CD4-positive, alpha-beta T cell (primary cell): ENCODE results near the gene CPLX3. TPM values are rescaled to one million over a fixed set of nuclear protein-coding genes. Genes with fewer than 3 reads are reported as not detected.
A peak's percentile ranks its signal among the peaks of the same experiment; 100 is the strongest.

ENCODE experiments used
- ATAC-seq: fragments of 200-7000 bp; cut with Tn5 transposase; one replicate; pipeline ENCODE4 v1.10.0; 2022; ENCODE audit warnings: mild to moderate bottlenecking; ENCODE audit not compliant: poor library complexity
- CTCF ChIA-PET: fragments of 350-600 bp; sonication (Branson Sonifier 250); formaldehyde crosslinking; loops from one replicate; lab custom pipeline; 2021; ENCODE audit warnings: antibody characterized with exemption, inconsistent platforms; lab: Charles Lee
- POLR2A ChIA-PET: fragments of 350-600 bp; sonication (Branson Sonifier 250); formaldehyde crosslinking; loops from one replicate; lab custom pipeline; 2021; ENCODE audit warnings: antibody characterized with exemption, inconsistent platforms; lab: Charles Lee
- DNase-seq, 14 experiments: peaks; one replicate each; pipeline ENCODE4 v3.0.0-alpha.2; 2013 to 2020; ENCODE audit warnings: mixed read lengths in 2 of 14
- H3K27ac ChIP-seq, 2 donors: one replicate each; pipeline versions ENCODE4 v1.5.1 to v1.7.0; 2013; ENCODE audit warnings: low read length in 2 of 2, low read depth in 1 of 2, mild to moderate bottlenecking in 1 of 2
- H3K27me3 ChIP-seq, 2 experiments: 1 replicate in 1 of 2; 2 replicates in 1 of 2; pipeline versions ENCODE4 v1.6.1 to v1.7.0; 2013; ENCODE audit warnings: low read length in 2 of 2, control low read depth in 1 of 2, mild to moderate bottlenecking in 1 of 2, moderate library complexity in 1 of 2; ENCODE audit not compliant: insufficient read depth in 2 of 2, control insufficient read depth in 1 of 2
- H3K36me3 ChIP-seq: one replicate; pipeline ENCODE4 v1.6.1; 2013; ENCODE audit warnings: low read length, control low read depth; ENCODE audit not compliant: insufficient read depth
- H3K4me1 ChIP-seq: one replicate; pipeline ENCODE4 v1.6.1; 2013; ENCODE audit warnings: low read length, control low read depth; ENCODE audit not compliant: insufficient read depth
- H3K4me3 ChIP-seq: one replicate; pipeline ENCODE4 v1.5.1; 2013; ENCODE audit warnings: mild to moderate bottlenecking, low read length, moderate library complexity
- H3K9me3 ChIP-seq, 2 experiments: 1 replicate in 1 of 2; 2 replicates in 1 of 2; pipeline versions ENCODE4 v1.6.1 to v1.7.0; 2013; ENCODE audit warnings: low read length in 2 of 2, mild to moderate bottlenecking in 2 of 2, control low read depth in 1 of 2, moderate library complexity in 1 of 2; ENCODE audit not compliant: control insufficient read depth in 1 of 2, insufficient read depth in 1 of 2
- H3K27ac Mint-ChIP-seq: one replicate; pipeline ENCODE4 v1.8.0; 2020; ENCODE audit warnings: mixed read lengths
- H3K27me3 Mint-ChIP-seq: one replicate; pipeline ENCODE4 v1.8.0; 2021; ENCODE audit warnings: mixed read lengths
- H3K36me3 Mint-ChIP-seq: one replicate; pipeline ENCODE4 v1.8.0; 2021; ENCODE audit warnings: low read depth, mixed read lengths
- H3K4me1 Mint-ChIP-seq: one replicate; pipeline ENCODE4 v1.8.0; 2021; ENCODE audit warnings: low read depth, mixed read lengths
- H3K4me3 Mint-ChIP-seq: one replicate; pipeline ENCODE4 v1.8.0; 2020; ENCODE audit warnings: mild to moderate bottlenecking, mixed read lengths
- H3K9me3 Mint-ChIP-seq: one replicate; pipeline ENCODE4 v1.8.0; 2020; ENCODE audit warnings: mixed read lengths
- intact Hi-C, 2 experiments: fragments of 100-400 bp; cut with DNase I in 1 of 2; cut with micrococcal nuclease in 1 of 2; formaldehyde crosslinking; loops; one replicate each; pipeline versions ENCODE4 v1.15.1 to v1.9.0; 2023 to 2025; cut with DNase I, micrococcal nuclease
- total RNA-seq, 174 experiments: library from RNA in 2 of 174; stranded (reverse) in 2 of 174; gene quantifications; one replicate each; pipeline ENCODE4 v1.2.3 and lab custom pipeline; 2021 to 2026
- TF ChIP-seq, protein P1 (sequence below): fragments of 200-600 bp; IDR thresholded peaks from one replicate; pipeline ENCODE4 v1.8.0; 2022; ENCODE audit warnings: antibody characterized with exemption, mild to moderate bottlenecking

The CPLX3 gene
- total RNA-seq, 2 experiments from 2014 or later, result 0.16 to 0.53 TPM

DNA sequence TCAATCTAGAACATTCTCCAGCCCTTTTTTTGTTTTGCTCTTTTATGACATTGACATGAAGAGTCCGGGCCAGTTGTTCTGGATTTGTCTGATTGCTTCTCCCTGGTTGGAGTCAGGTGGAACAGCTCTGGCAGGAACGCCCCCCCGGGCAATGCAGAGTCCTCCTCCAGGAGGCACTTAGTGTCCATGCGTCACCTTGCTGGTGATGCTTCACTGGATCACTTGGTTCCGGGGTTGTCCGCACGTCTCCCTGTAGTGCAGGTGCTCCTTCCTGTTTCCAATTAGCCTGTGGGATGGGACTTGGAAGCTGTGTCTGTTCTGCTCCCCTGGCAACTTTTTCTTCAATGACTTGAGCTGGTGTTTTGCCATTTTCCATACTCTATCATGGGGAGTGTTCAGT lies 34.8 kb upstream of the CPLX3 start:
- TF ChIP-seq, protein P1, sequence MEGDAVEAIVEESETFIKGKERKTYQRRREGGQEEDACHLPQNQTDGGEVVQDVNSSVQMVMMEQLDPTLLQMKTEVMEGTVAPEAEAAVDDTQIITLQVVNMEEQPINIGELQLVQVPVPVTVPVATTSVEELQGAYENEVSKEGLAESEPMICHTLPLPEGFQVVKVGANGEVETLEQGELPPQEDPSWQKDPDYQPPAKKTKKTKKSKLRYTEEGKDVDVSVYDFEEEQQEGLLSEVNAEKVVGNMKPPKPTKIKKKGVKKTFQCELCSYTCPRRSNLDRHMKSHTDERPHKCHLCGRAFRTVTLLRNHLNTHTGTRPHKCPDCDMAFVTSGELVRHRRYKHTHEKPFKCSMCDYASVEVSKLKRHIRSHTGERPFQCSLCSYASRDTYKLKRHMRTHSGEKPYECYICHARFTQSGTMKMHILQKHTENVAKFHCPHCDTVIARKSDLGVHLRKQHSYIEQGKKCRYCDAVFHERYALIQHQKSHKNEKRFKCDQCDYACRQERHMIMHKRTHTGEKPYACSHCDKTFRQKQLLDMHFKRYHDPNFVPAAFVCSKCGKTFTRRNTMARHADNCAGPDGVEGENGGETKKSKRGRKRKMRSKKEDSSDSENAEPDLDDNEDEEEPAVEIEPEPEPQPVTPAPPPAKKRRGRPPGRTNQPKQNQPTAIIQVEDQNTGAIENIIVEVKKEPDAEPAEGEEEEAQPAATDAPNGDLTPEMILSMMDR, result no peak
- H3K4me3 ChIP-seq, result no peak overlapping the region

DNA sequence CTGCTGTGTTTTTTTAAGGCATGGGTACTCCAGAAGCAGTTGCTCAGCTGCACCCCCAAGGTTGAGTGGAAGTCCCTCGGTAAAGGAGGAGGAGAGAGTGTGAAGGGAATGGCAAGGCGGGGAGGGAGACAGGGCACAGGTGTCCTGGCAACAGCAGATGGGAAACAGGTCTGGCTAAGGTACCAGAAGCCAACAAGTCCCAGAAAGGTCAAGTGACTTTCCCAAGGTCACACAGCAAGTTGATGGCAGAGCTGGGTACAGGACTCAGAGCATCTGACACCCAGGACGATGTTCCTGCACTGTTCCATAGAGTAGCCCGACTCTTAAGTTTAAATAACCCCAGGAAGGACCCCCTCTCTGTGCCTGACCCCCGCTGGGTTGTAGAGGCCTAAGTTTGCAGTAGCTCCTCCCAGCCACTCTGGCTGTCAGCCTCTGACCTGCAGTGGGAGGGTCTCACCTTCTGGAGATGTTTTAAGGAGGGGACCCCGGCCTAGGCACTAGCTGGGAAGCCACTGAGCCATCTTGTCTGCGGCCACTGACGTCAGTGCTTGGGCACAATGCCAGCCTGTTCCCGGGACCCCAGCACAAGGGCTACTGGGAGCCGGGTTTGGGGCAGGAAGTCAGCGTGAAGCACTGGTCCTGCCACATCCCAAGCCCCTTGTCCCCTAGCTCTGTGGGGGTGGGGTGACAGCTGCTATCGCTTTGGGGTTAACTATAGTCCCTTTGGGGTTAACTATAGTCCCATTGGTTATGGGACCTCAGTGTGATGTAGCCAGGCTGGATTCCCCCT lies 34.0 kb upstream of the CPLX3 start:
- peak overlapping the region; percentile 28 for H3K4me3 ChIP-seq
- no peaks in the 10 kb centered on the region for H3K27me3 Mint-ChIP-seq
- peak overlapping the region; percentile 94 for H3K27ac Mint-ChIP-seq
- H3K9me3 Mint-ChIP-seq, result no peaks in the 10 kb centered on the region
- H3K4me1 Mint-ChIP-seq, result peaks cover 90% of the 10 kb centered on the region
- CTCF ChIA-PET, result interaction anchor here (0.5 to 14.8 kb wide), 7 partner anchors 12 to 195 kb away, joined by 3 to 353 read pairs (median 5); partner anchors contain the start of genes CSK and ULK3
- TF ChIP-seq, protein P1, result no peak
- ATAC-seq, result no peak
- H3K36me3 ChIP-seq, result peaks cover 56% of the 10 kb centered on the region
- POLR2A ChIA-PET, result interaction anchor here (1.0 to 33.5 kb wide), 6 partner anchors 13 to 177 kb away, joined by 3 to 925 read pairs (median 3); partner anchors contain the start of genes CLK3, CSK and ULK3
- H3K36me3 Mint-ChIP-seq, result peaks cover 49% of the 10 kb centered on the region
- peaks cover 96% of the 10 kb centered on the region for H3K4me1 ChIP-seq
- peak in 2 of 14 experiments; percentile 34 to 45 for DNase-seq
- peak overlapping the region; percentile 58 to 90 for H3K27ac ChIP-seq
- intact Hi-C loops, result loop anchor here (1.0 kb wide), 2 partner anchors 11 to 21 kb away; no protein-coding TSS in a partner anchor
- no peaks in the 10 kb centered on the region for H3K27me3 ChIP-seq
- peak overlapping the region; percentile 75 for H3K4me3 Mint-ChIP-seq
- H3K9me3 ChIP-seq, result no peaks in the 10 kb centered on the region

More for the DNA sequence above, 34.8 kb upstream of the CPLX3 start:
- H3K36me3 ChIP-seq, result peaks cover 56% of the 10 kb centered on the region
- ChIA-PET POLR2A (interaction anchor here (1.0 to 33.5 kb wide), 3 partner anchors 12 to 176 kb away, joined by 3 to 925 read pairs (median 3); partner anchors contain the start of genes CLK3 and CSK), CTCF (interaction anchor here (0.8 to 14.8 kb wide), 6 partner anchors 8 to 577 kb away, joined by 3 to 353 read pairs (median 6); partner anchors contain the start of genes CSK and MAN2C1)
- Mint-ChIP-seq H3K36me3 (peaks cover 44% of the 10 kb centered on the region), H3K27me3 (no peaks in the 10 kb centered on the region), H3K4me3 (peak overlapping the region; percentile 75), H3K4me1 (peaks cover 94% of the 10 kb centered on the region), H3K27ac (peak overlapping the region; percentile 94), H3K9me3 (no peaks in the 10 kb centered on the region)
- peak overlapping the region; percentile 58 to 90 for H3K27ac ChIP-seq
- ATAC-seq (no peak), DNase-seq (peak in 1 of 14 experiments; percentile 1)
- no peaks in the 10 kb centered on the region for H3K9me3 ChIP-seq
- peaks cover 96% of the 10 kb centered on the region for H3K4me1 ChIP-seq
- intact Hi-C loops, result no loop called here
- no peaks in the 10 kb centered on the region for H3K27me3 ChIP-seq

DNA sequence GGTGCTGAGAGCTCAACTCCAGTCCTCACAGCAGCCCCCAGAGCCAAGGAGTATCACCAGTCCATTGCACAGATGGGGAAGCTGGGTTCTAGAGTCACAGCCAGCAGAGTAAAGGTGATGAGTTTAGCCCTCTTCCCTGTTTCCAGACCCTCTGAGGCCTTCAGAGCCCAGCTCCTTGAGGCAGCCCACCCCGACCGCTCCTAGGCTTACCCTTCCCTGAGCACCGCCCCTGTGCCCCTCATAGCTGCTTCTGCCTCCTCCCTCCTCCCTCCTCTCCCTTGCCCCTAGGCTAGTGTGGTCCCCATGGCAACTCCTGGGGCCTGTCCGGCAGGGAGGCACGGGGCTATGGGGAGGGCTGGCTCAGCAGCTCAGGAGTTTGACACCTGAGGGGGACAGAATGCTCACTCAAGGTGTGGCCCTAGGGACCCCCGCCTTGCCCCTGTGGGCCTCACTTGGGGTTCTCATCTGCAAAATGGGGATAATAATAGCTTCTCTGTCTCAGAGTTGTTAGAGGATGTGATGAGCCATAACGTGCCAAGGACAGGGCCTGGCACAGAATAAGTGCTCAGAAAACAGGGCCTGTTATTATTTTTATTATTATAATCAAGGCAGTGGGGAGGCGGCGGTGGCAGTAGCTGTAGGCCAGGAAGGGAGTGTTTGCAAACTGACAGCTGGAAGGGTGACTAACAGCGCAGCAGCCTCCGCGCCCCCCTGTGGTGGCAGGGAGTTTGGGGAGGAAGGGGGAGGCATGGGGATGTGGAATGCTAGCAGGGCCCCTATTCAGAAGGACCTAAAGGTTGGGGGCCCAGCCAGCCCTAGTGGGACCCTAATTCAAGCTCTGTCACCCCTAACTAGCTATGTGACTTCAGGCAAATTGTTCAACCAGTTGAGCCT lies 33.0 kb upstream of the CPLX3 start:
- Mint-ChIP-seq H3K27me3 (no peaks in the 10 kb centered on the region), H3K9me3 (no peaks in the 10 kb centered on the region), H3K36me3 (peaks cover 53% of the 10 kb centered on the region), H3K4me3 (peak overlapping the region; percentile 74), H3K27ac (peak overlapping the region; percentile 94), H3K4me1 (peaks cover 90% of the 10 kb centered on the region)
- intact Hi-C loops, result loop anchor here (1.0 kb wide), 2 partner anchors 12 to 22 kb away; no protein-coding TSS in a partner anchor
- DNase-seq (peak; percentile 65 to 88 (median 78)), ATAC-seq (peak; percentile 47)
- H3K27me3 ChIP-seq, result no peaks in the 10 kb centered on the region
- TF ChIP-seq, protein P1, result peak; percentile 68
- no peaks in the 10 kb centered on the region for H3K9me3 ChIP-seq
- H3K4me3 ChIP-seq, result peak overlapping the region; percentile 6
- CTCF ChIA-PET, result interaction anchor here (0.5 to 14.8 kb wide), 13 partner anchors 11 to 196 kb away, joined by 3 to 353 read pairs (median 4); partner anchors contain the start of genes CPLX3, CSK, FAM219B and SCAMP2
- peak overlapping the region; percentile 58 to 90 for H3K27ac ChIP-seq
- peaks cover 96% of the 10 kb centered on the region for H3K4me1 ChIP-seq
- H3K36me3 ChIP-seq, result peaks cover 57% of the 10 kb centered on the region
- POLR2A ChIA-PET, result interaction anchor here (1.3 to 33.5 kb wide), 5 partner anchors 14 to 177 kb away, joined by 3 to 925 read pairs (median 4); partner anchors contain the start of genes CSK, FAM219B and ULK3
